ENCODE measurements around the gene COL27A1.

DNA sequence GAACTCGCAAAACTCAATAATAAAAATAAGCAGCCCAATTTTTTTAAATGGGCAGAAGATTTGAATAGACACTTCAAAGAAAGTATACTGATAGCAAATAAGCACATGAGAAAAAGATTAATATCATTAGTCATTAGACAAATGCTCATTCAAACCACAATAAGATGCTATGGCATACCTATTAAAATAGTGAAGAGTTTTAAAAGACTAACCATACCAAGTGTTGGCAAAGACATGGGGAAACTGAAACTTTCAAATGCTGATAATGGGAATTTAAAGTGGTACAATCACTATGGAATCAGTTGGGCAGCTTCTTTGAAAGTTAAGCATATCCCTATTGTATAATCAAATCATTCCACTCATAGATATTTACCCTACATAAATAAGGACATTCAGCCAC lies 141.0 kb downstream of the COL27A1 start:
- TF ChIP-seq ZNF274 (IDR thresholded peaks at IDR 0.05; ENCODE audit: low read depth, low read length): no peak
- no peak for TF ChIP-seq SUZ12 (IDR thresholded peaks at IDR 0.05; ENCODE audit: extremely low read depth, insufficient read depth, insufficient read length)
- TF ChIP-seq YY1 (IDR thresholded peaks at IDR 0.05; ENCODE audit: insufficient read depth, insufficient read length): no peak

Data from NT2/D1 (cell line).